ENCODE results near the gene NOL12.

The NOL12 gene

DNA sequence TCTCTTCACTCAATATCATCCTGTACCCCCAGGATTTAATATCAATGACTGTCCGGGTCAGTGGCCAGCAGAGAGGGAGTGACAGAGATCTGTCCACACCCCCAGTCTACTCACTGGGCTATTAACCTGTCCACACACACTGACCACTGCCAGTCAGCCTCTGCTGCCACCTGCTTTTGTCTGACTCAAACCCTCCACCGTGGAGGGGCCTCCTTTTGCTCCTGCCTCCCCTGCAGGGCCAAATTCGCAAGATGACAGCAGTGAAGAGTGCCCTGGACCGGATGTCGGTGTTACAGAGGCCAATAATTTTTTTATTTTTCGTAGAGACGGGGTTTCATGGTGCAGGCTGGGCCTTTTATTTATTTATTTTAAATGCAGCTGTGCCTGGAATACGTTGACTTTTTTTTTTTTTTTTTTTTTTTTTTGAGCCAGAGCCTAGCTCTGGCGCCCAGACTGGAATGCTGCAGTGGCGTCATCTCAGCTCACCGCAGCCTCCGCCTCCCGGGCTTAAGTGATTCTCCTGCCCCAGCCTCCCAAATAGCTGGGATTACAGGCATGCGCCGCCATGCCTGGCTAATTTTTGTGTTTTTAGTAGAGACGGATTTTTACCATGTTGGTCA lies 22.5 kb upstream of the NOL12 start:
- H3K4me3 ChIP-seq (ENCODE audit: low read depth, low read length), result no peak overlapping the region
- TF ChIP-seq MYC (IDR thresholded peaks at IDR 0.05; ENCODE audit: low read depth, low read length), result no peak
- TF ChIP-seq POLR2A (IDR thresholded peaks at IDR 0.05; ENCODE audit: extremely low read depth, insufficient read length), result no peak
- no peak for TF ChIP-seq MAX (IDR thresholded peaks at IDR 0.05; ENCODE audit: low read depth, low read length)
- TF ChIP-seq, protein P1, sequence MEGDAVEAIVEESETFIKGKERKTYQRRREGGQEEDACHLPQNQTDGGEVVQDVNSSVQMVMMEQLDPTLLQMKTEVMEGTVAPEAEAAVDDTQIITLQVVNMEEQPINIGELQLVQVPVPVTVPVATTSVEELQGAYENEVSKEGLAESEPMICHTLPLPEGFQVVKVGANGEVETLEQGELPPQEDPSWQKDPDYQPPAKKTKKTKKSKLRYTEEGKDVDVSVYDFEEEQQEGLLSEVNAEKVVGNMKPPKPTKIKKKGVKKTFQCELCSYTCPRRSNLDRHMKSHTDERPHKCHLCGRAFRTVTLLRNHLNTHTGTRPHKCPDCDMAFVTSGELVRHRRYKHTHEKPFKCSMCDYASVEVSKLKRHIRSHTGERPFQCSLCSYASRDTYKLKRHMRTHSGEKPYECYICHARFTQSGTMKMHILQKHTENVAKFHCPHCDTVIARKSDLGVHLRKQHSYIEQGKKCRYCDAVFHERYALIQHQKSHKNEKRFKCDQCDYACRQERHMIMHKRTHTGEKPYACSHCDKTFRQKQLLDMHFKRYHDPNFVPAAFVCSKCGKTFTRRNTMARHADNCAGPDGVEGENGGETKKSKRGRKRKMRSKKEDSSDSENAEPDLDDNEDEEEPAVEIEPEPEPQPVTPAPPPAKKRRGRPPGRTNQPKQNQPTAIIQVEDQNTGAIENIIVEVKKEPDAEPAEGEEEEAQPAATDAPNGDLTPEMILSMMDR (IDR thresholded peaks at IDR 0.05; ENCODE audit: low read depth, low read length), result no peak
- no peak for DNase-seq (ENCODE audit: low read depth)

- no peak overlapping the region for H3K4me3 ChIP-seq (ENCODE audit: low read depth, low read length)
- no peak for TF ChIP-seq MYC (IDR thresholded peaks at IDR 0.05; ENCODE audit: low read depth, low read length)
- TF ChIP-seq, protein P1 (IDR thresholded peaks at IDR 0.05; ENCODE audit: low read depth, low read length), result no peak
- no peak for TF ChIP-seq POLR2A (IDR thresholded peaks at IDR 0.05; ENCODE audit: extremely low read depth, insufficient read length)
- no peak for TF ChIP-seq MAX (IDR thresholded peaks at IDR 0.05; ENCODE audit: low read depth, low read length)
These were observed 21.7 kb upstream of the NOL12 start for GRCh38 chr22:37664249-37665101.

GRCh38 chr22:37665487-37665886 lies 20.7 kb upstream of the NOL12 start:
- TF ChIP-seq MAX (IDR thresholded peaks at IDR 0.05; ENCODE audit: low read depth, low read length) (no peak), MYC (IDR thresholded peaks at IDR 0.05; ENCODE audit: low read depth, low read length) (no peak)
- TF ChIP-seq, protein P1 (IDR thresholded peaks at IDR 0.05; ENCODE audit: low read depth, low read length), result no peak
- no peak for DNase-seq (ENCODE audit: low read depth)
- no peak overlapping the region for H3K4me3 ChIP-seq (ENCODE audit: low read depth, low read length)

More at GRCh38 chr22:37664249-37665101, 21.7 kb upstream of the NOL12 start:
- no peak for DNase-seq (ENCODE audit: low read depth)

GRCh38 chr22:37669586-37669985 lies 16.6 kb upstream of the NOL12 start:
- H3K4me3 ChIP-seq (ENCODE audit: low read depth, low read length), result no peak overlapping the region
- TF ChIP-seq, protein P1 (IDR thresholded peaks at IDR 0.05; ENCODE audit: low read depth, low read length), result no peak
- no peak for TF ChIP-seq MAX (IDR thresholded peaks at IDR 0.05; ENCODE audit: low read depth, low read length)
- no peak for DNase-seq (ENCODE audit: low read depth)

DNA sequence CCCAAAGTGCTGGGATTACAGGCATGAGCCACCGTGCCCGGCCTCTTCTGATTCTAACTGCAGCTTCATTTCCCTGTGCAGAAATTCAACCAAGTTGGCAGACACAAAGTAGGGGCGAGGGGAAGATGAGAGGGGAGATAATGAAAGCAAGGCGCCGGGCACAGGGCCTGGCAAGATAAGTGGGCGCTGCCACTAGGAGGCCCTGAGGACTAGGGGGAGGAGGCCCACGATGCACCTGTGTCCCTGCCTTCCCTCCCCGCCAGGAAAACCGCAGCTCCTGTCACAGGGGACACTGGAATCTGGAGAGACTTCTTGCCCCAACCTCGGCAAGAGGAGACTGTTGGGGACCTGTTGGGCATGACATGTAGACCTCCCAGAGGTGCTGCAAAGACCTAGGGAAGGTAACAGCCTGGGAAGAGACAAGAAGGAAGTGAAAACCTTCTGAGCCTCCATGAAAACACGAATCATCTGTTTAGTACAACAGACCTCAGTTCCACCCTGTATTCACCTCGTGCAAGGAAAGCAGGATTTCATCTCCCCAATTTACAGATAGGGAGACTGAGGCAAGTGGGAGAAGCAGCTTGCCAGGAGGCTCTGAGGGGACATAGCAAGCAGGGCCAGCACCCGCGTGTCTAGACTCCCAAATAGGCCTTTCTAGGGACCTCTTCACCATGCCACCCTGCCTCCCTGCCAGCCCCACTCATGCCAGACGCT lies 13.8 kb upstream of the NOL12 start:
- TF ChIP-seq MYC (IDR thresholded peaks at IDR 0.05; ENCODE audit: low read depth, low read length) (no peak), MAX (IDR thresholded peaks at IDR 0.05; ENCODE audit: low read depth, low read length) (no peak), POLR2A (IDR thresholded peaks at IDR 0.05; ENCODE audit: extremely low read depth, insufficient read length) (no peak)
- TF ChIP-seq, protein P1 (IDR thresholded peaks at IDR 0.05; ENCODE audit: low read depth, low read length), result no peak
- no peak overlapping the region for H3K4me3 ChIP-seq (ENCODE audit: low read depth, low read length)
- no peak for DNase-seq (ENCODE audit: low read depth)

Measured in NB4 (cell line).